ENCODE data around the gene MICB.

GRCh38 chr6:31529329-31530150 lies 31.6 kb downstream of the MICB start:
- TF ChIP-seq, protein P1, sequence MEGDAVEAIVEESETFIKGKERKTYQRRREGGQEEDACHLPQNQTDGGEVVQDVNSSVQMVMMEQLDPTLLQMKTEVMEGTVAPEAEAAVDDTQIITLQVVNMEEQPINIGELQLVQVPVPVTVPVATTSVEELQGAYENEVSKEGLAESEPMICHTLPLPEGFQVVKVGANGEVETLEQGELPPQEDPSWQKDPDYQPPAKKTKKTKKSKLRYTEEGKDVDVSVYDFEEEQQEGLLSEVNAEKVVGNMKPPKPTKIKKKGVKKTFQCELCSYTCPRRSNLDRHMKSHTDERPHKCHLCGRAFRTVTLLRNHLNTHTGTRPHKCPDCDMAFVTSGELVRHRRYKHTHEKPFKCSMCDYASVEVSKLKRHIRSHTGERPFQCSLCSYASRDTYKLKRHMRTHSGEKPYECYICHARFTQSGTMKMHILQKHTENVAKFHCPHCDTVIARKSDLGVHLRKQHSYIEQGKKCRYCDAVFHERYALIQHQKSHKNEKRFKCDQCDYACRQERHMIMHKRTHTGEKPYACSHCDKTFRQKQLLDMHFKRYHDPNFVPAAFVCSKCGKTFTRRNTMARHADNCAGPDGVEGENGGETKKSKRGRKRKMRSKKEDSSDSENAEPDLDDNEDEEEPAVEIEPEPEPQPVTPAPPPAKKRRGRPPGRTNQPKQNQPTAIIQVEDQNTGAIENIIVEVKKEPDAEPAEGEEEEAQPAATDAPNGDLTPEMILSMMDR (IDR thresholded peaks at IDR 0.05): no peak
- TF ChIP-seq JUNB (IDR thresholded peaks at IDR 0.05): no peak
- TF ChIP-seq RFX5 (IDR thresholded peaks at IDR 0.05): no peak
- no peak for TF ChIP-seq REST (IDR thresholded peaks at IDR 0.05)
- no peak for TF ChIP-seq POLR2A (IDR thresholded peaks at IDR 0.05; ENCODE audit: low read length)

Data from A549 (cell line).